Astrocyte (in vitro differentiated cells and primary cell): Measurements from ENCODE around the gene RAP1B. TPM values are rescaled to one million over a fixed set of nuclear protein-coding genes. Genes with fewer than 3 reads are reported as not detected.

ENCODE experiments used
- DNase-seq: peaks from one replicate; pipeline ENCODE4 v3.0.0-alpha.2; 2010; ENCODE audit warnings: low read depth
- FAIRE-seq: peaks from 2 replicates; lab custom pipeline; 2011; peaks lifted over from hg19 to GRCh38; lab: Jason Lieb, UNC
- H2AFZ ChIP-seq: 2 replicates; pipeline ENCODE4 v1.6.0; 2012; ENCODE audit warnings: low read depth, low read length, inconsistent platforms
- H3K27ac ChIP-seq: 2 replicates; pipeline ENCODE4 v1.5.1; 2011; ENCODE audit warnings: low read depth, low read length, inconsistent platforms
- H3K27me3 ChIP-seq: 2 replicates; pipeline ENCODE4 v1.6.0; 2011; ENCODE audit warnings: low read length, inconsistent platforms; ENCODE audit not compliant: insufficient read depth
- H3K36me3 ChIP-seq: 2 replicates; pipeline ENCODE4 v1.5.1; 2011; ENCODE audit warnings: low read length, inconsistent platforms; ENCODE audit not compliant: insufficient read depth
- H3K4me1 ChIP-seq: 2 replicates; pipeline ENCODE4 v1.5.1; 2011; ENCODE audit warnings: low read length, inconsistent platforms; ENCODE audit not compliant: insufficient read depth
- H3K4me2 ChIP-seq: 2 replicates; pipeline ENCODE4 v1.6.0; 2012; ENCODE audit warnings: low read length, inconsistent platforms
- H3K4me3 ChIP-seq: 2 replicates; pipeline ENCODE4 v1.5.1; 2011; ENCODE audit warnings: low read depth, mild to moderate bottlenecking, low read length, inconsistent platforms; ENCODE audit not compliant: insufficient read depth
- H3K79me2 ChIP-seq: 2 replicates; pipeline ENCODE4 v1.6.0; 2012; ENCODE audit warnings: mild to moderate bottlenecking, low read length, inconsistent platforms; ENCODE audit not compliant: insufficient read depth
- H3K9ac ChIP-seq: 2 replicates; pipeline ENCODE4 v1.6.0; 2012; ENCODE audit warnings: mild to moderate bottlenecking, low read length, inconsistent platforms
- H3K9me3 ChIP-seq: 2 replicates; pipeline ENCODE4 v1.5.1; 2012; ENCODE audit warnings: low read depth, mild to moderate bottlenecking, low read length, inconsistent platforms; ENCODE audit not compliant: insufficient read depth
- H4K20me1 ChIP-seq: 2 replicates; pipeline ENCODE4 v1.6.0; 2012; ENCODE audit warnings: low read length, inconsistent platforms; ENCODE audit not compliant: insufficient read depth
- H3K27ac Mint-ChIP-seq: one replicate; pipeline ENCODE4 v1.8.0; 2021; ENCODE audit warnings: mild to moderate bottlenecking, mixed read lengths; ENCODE audit not compliant: unreplicated experiment
- H3K27me3 Mint-ChIP-seq: one replicate; pipeline ENCODE4 v1.8.0; 2021; ENCODE audit warnings: low read depth, mixed read lengths; ENCODE audit not compliant: unreplicated experiment
- H3K36me3 Mint-ChIP-seq: one replicate; pipeline ENCODE4 v1.8.0; 2021; ENCODE audit warnings: low read depth, mixed read lengths; ENCODE audit not compliant: unreplicated experiment
- H3K4me1 Mint-ChIP-seq: one replicate; pipeline ENCODE4 v1.8.0; 2021; ENCODE audit warnings: low read depth, mixed read lengths; ENCODE audit not compliant: unreplicated experiment
- H3K4me3 Mint-ChIP-seq: one replicate; pipeline ENCODE4 v1.8.0; 2021; ENCODE audit warnings: mild to moderate bottlenecking, moderate library complexity, mixed read lengths; ENCODE audit not compliant: unreplicated experiment
- H3K9me3 Mint-ChIP-seq: one replicate; pipeline ENCODE4 v1.8.0; 2021; ENCODE audit warnings: mild to moderate bottlenecking, mixed read lengths; ENCODE audit not compliant: unreplicated experiment
- CTCF ChIP-seq: IDR thresholded peaks from 2 replicates; pipeline ENCODE4 v1.5.1; 2011; ENCODE audit warnings: low read depth, mild to moderate bottlenecking, inconsistent platforms, low read length, moderate library complexity; ENCODE audit not compliant: insufficient read depth
- EZH2 ChIP-seq: IDR thresholded peaks from 2 replicates; pipeline ENCODE4 v1.6.1; 2012; ENCODE audit warnings: mild to moderate bottlenecking, low read length, inconsistent platforms; ENCODE audit not compliant: insufficient read depth
- total RNA-seq: library from RNA; stranded (reverse); gene quantifications from 2 replicates; pipeline ENCODE4 v1.2.1, GENCODE V29; 2021

The RAP1B gene
- total RNA-seq, 1 donor from 2014 or later = 216 TPM

GRCh38 chr12:68579254-68579653, 31.4 kb upstream of the RAP1B start:
- Histone ChIP-seq H3K79me2 (no peaks in the 10 kb centered on the region), H3K27me3 (no peaks in the 10 kb centered on the region), H3K27ac (no peak overlapping the region), H3K4me1 (no peaks in the 10 kb centered on the region), H3K4me3 (no peak overlapping the region), H3K4me2 (no peak overlapping the region), H2AFZ (no peak overlapping the region), H3K36me3 (no peaks in the 10 kb centered on the region), H3K9me3 (no peaks in the 10 kb centered on the region), H4K20me1 (no peaks in the 10 kb centered on the region), H3K9ac (no peak overlapping the region)
- H3K4me3 Mint-ChIP-seq = no peak overlapping the region
- H3K27me3 Mint-ChIP-seq = no peaks in the 10 kb centered on the region
- FAIRE-seq = no peak
- no peak overlapping the region for H3K27ac Mint-ChIP-seq
- no peaks in the 10 kb centered on the region for H3K4me1 Mint-ChIP-seq
- no peaks in the 10 kb centered on the region for H3K36me3 Mint-ChIP-seq
- no peaks in the 10 kb centered on the region for H3K9me3 Mint-ChIP-seq
- no peak for TF ChIP-seq CTCF
- no peak for TF ChIP-seq EZH2
- no peak for DNase-seq

GRCh38 chr12:68580911-68581310, 29.8 kb upstream of the RAP1B start:
- Histone ChIP-seq H3K4me2 (no peak overlapping the region), H3K36me3 (no peaks in the 10 kb centered on the region), H3K27me3 (no peaks in the 10 kb centered on the region), H3K4me3 (no peak overlapping the region), H3K9ac (no peak overlapping the region), H3K4me1 (no peaks in the 10 kb centered on the region), H2AFZ (no peak overlapping the region), H3K9me3 (no peaks in the 10 kb centered on the region), H3K27ac (no peak overlapping the region), H4K20me1 (no peaks in the 10 kb centered on the region), H3K79me2 (no peaks in the 10 kb centered on the region)
- TF ChIP-seq CTCF = no peak
- TF ChIP-seq EZH2 = no peak
- H3K4me3 Mint-ChIP-seq = no peak overlapping the region
- peaks cover 1% of the 10 kb centered on the region for H3K4me1 Mint-ChIP-seq
- H3K27ac Mint-ChIP-seq = no peak overlapping the region
- H3K9me3 Mint-ChIP-seq = no peaks in the 10 kb centered on the region
- H3K36me3 Mint-ChIP-seq = no peaks in the 10 kb centered on the region
- FAIRE-seq (no peak), DNase-seq (peak; percentile 58)
- no peaks in the 10 kb centered on the region for H3K27me3 Mint-ChIP-seq

- Histone ChIP-seq H3K27ac (no peak overlapping the region), H3K4me2 (no peak overlapping the region), H4K20me1 (no peaks in the 10 kb centered on the region), H2AFZ (no peak overlapping the region), H3K9me3 (no peaks in the 10 kb centered on the region), H3K79me2 (no peaks in the 10 kb centered on the region), H3K36me3 (no peaks in the 10 kb centered on the region), H3K27me3 (no peaks in the 10 kb centered on the region), H3K4me1 (no peaks in the 10 kb centered on the region), H3K9ac (no peak overlapping the region), H3K4me3 (no peak overlapping the region)
- DNase-seq (no peak), FAIRE-seq (no peak)
- Mint-ChIP-seq H3K4me1 (peaks cover 1% of the 10 kb centered on the region), H3K27ac (no peak overlapping the region), H3K4me3 (no peak overlapping the region), H3K9me3 (no peaks in the 10 kb centered on the region), H3K27me3 (no peaks in the 10 kb centered on the region), H3K36me3 (no peaks in the 10 kb centered on the region)
- TF ChIP-seq CTCF (no peak), EZH2 (no peak)
Observed at GRCh38 chr12:68581926-68582325, 28.8 kb upstream of the RAP1B start.
